Activated CD4-positive, alpha-beta T cell treated with anti-CD3 and anti-CD28 coated beads, Interleukin-2, Interleukin-4, amounts not matched to agents 100 ng/mL and 50 ng/mL, durations not matched to agents 16 hours and 8 hours (primary cell): ENCODE measurements around the gene CTNNA2.

Experiments used
- DNase-seq: peaks from one replicate; pipeline ENCODE4 v3.0.0-alpha.2; 2020; ENCODE audit warnings: low spot score

CTNNA2 gene

DNA sequence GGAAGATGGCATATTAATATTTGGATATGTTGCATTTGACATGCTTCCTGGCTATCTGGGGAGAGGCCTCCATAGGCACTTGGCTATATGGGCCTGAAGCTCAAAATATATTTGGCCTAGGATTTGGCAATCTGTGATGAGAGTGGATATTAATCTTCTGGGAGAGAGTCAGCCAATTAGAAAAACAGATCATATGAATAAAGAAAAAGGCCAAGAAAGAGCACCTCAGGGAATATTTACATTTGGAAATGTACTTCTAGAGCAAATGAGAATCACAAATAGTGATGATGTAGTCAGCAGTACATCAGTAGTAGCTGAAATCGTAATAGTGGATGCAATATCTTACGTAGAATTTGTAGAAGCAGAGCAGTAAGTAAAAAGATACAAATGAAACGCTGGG, 277.0 kb downstream of the CTNNA2 start:
- no peak for DNase-seq

DNA sequence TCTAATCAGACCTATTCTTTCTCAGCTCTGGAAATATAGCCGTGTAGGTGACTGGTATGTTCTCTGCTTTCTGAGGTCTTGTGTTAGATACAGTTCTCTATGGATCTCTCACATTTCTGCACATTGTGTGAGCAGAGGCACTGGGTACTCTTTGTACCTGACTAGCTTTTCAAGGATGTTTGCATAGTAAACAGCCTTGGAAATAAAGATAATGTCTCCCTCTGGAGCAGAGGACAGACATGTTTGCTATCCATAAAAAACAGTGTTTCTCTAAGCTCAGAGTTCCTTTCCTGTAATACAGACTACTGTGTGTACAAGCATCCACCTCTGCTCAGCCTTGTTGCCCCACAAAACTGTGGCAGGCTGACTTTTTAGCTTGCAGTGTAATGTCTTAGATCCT, 279.2 kb downstream of the CTNNA2 start:
- no peak for DNase-seq

DNA sequence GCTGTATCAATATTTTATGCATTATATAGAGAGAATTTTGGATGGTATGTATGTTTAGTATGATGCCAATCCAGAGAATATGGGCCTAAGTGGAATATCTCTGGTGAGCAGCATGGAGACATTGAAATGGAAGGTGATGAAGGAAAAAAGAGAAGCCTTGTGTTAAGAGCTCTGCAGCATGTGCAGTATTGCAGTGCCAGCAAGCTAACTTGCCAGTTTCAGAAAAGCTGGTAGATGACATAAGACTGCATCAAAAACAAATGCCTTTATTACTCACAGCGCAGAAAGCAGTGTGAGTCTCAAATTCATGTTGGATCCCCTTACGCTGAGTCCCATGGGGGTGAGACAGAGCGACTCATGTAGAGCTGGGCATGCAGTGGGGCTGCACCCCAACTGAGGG, 280.2 kb downstream of the CTNNA2 start:
- no peak for DNase-seq

DNA sequence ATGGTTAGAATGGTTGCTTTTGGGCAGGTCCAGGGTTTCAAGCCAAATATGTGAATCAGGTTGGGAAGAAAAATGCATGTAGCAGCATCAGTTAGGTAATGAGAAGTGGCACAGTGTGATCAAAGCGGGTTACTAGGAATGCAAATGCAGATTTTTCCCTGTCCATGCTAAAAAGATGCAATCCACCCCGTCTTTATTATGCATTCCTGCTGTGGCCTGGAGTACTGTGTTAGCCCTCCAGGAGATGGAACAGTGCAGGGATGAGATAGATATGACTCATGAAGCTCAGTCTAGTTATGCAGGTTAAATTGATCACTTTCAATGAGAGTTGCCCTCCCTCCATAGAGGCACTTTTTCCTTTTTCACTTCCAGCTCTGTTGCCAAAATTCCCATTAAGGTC, 283.8 kb downstream of the CTNNA2 start:
- DNase-seq, result no peak

DNA sequence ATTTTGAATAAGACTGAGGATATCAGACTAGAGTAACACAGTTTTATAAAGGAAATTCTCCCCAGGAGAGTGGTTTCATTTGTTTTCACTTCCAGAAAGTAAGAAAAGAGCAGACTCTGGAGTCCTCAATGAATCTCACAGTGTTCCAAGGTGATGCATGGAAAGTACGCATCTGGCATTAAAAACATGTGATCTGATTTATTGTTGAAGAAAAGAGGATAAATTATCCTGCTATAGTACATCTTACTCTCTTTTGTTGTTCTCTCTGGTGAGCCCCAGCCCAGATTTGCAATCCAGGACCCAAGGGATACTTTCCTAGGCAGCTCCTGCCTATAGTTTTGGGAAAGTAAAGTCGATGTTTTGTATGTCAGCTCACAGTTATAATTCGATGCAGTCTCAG, 285.9 kb downstream of the CTNNA2 start:
- no peak for DNase-seq

DNA sequence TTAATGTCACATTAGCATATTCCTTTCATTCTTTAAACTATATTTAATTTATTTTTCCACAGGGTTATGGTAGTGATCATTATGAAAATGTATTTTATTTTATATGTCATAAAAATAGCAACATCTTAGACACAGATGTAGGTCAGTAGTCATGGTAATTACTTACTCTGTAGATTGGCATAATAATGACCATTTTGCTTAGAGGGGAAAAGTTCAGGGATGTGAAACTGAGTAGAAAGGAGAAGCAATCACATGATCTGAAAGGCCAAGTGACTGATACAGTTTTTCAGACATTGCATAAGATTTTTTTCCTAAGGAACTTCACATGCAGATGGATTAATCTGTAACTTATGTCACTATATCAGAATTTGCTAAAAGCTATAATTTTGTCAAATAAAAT, 286.9 kb downstream of the CTNNA2 start:
- DNase-seq, result no peak

DNA sequence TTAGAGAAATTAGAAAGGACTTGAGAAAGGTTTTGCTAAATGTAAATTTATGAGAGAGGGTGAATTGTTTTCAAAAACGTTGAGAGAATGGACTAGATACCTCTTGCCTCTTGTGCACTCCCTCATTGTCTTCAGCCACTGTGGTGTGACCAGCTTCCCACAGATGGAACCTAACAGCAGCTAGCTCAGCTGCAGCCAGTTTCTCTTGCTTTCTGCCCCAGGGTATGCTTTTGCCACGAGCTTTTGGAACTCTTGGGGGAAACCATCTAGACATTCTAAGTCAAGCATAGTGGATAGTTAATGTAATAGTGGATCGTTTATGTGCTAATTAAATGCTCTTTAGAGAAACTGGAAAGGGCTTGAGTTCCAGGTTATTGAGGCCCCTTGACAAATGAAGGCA, 288.2 kb downstream of the CTNNA2 start:
- no peak for DNase-seq

DNA sequence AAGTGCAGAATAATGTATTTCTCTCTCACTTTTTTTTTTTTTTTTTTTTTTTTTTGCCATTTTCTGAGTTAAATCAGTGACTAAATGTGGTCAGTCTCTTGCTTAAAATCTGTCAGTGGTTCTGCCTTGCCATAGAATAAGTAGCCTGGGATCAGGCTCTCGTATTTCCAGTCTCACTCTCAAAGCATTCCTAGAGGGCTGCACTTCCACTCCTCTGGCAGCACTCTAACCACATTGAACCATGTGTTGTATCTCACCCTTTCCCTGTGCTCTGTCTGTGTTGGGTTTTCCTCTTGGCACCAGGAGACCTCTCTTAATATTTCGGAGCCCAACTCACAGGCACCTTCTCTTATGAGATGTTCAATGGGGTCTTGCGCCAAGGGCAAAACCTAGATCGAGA, 304.4 kb downstream of the CTNNA2 start:
- no peak for DNase-seq

DNA sequence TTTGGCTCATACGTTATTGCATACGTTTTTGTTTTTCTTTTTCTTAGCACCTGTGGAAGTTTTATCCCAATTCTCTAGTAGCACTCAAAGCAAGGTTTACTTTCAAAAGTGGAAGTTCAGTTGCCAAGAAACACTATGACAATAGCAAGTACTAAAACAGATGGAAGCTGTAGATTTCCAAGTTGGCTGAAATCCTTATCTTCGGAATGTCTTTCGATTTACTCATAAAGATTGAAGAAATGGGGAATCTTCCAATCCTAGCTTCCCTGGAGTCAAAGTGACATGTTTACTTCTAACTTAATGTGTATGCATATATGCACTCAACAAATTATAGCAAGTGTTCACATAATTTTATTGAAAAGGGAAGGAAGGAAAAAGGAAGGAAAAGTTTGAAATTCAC, 307.4 kb downstream of the CTNNA2 start:
- no peak for DNase-seq

DNA sequence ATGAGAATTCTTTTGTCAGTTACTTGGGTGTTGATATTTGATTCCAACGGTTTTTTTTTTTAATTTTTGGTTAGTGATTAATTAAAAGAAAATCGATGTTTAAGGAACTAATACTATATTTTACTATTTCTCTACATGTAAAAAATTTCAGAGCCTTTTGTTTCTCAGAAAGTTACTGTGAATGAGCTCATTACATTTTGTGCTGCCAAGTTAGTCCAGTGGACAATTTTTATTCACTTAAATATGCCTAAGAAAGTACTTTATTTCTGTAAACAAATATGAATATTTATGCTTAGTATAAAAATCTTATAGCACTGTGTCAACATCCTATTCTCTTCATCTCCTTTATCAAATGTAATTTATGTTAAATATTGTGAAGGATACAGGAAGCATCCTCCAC, 309.3 kb downstream of the CTNNA2 start:
- no peak for DNase-seq

DNA sequence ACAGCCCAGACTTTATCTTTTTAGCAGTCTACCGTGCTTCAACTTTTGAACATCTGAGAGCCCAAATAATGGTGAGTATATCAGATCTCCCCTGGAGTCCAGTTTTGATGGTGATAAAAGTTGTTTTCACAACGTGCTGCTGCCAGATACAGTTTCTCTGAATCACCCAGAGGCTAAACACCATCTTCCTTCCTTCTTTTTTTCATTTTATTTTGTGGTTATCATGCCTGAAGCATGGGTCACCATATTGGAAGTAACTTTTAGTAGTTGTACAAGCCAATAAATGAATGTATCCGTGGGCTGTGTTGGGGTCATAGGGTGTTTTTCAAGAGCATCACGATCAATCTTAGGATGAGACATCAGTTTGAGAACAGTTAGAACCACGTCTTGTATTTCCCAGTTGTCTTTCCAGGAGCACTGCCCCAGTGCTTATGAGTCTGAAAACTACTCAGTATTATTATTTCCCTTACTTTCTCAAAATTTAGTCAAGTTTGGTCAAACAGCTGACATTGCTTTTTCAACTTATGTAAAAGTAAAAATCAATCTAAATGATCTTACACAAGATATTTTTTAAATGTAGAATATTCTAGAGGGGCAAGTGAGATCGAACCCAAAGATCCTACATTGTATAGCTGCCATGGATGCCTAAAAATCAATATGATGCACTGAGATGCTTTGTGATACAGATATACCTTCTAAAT, 311.4 kb downstream of the CTNNA2 start:
- DNase-seq, result no peak

DNA sequence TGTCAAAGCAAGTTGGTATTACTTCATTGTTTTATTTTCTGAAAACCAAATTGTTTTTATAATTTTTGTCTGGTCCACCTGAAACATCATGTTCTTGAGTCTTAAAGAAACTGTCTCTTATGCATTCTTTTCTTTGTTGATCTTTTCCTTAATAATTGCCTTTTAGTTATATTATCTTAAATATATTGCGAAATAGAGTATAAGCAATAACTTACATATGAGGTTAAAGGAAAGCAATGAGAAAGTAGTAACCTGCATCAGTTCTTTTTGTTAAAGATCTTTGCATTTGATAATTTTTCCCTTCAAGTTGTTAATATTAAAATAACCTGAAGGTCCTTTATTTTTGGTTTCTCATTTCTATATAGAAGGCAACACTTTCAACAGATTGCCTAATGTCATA, 315.0 kb downstream of the CTNNA2 start:
- DNase-seq, result no peak

DNA sequence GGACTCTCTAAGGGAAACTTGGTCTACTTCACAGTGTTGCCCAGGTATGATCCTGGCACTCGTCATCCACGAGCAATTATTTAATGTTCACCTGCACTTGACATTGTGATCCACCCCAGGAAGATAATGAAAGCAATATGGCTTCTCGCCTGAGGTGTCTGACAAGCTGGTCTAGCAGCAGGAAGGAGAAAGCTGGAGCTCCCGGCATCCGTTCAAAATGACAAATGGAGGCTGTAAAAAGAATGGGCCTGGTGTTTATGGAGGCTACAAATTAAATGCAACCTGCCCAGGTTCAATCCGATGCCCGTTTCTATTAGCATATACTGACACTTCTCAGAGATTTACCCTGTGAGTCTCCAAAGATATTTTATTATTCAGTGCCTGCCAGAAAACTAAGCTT, 317.6 kb downstream of the CTNNA2 start:
- no peak for DNase-seq

DNA sequence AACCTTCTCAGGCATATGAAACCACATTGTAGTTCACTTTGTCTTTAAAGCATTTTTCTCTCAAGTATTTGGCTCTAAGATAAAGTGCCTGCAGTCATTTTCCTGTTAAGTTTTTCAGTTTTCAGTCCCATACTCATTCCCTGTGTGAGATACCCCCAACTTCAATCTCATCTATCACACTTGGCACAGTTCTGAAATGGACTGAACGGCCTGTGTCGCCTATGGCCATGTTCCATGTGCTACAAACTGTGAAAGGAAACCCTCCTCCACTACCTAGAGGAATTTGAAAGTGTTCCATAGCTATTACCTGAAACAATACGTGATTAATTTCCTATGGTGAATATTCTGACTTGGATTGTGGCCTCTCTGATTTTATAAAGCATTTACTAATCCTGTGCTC, 319.1 kb downstream of the CTNNA2 start:
- no peak for DNase-seq

DNA sequence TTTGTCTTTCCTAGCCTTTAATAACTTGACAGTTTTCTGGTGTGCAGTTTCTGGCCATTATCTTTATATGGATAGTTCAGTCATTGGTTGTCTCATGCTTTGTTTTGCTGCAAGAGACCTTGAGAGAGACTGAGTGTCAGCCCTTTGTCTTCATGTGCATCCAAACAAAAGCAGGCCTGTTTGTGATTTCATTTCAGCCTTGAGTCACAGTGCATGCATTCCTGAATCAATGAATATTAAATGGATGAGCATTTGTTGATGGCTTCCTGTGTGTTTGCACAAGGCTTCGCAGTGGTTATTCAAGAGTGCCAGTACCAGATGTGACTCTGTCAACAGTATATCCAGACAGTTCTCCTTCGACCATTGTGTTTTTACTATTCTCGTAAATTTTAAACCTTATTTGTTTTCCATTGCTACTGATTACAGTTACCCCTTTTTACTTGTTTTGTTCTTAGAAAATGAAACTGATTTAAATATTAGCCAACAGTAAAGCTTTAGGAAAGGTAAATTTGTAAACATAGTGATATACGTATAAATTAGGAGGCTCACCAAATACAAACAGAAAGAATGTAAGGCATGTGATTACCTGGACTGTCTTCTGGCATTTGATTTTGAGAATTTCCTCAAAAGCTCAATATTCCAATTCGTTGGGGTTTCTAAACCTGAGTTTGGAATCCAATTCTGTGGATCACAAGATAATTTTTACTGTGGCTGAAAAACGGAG, 319.8 kb downstream of the CTNNA2 start:
- no peak for DNase-seq

DNA sequence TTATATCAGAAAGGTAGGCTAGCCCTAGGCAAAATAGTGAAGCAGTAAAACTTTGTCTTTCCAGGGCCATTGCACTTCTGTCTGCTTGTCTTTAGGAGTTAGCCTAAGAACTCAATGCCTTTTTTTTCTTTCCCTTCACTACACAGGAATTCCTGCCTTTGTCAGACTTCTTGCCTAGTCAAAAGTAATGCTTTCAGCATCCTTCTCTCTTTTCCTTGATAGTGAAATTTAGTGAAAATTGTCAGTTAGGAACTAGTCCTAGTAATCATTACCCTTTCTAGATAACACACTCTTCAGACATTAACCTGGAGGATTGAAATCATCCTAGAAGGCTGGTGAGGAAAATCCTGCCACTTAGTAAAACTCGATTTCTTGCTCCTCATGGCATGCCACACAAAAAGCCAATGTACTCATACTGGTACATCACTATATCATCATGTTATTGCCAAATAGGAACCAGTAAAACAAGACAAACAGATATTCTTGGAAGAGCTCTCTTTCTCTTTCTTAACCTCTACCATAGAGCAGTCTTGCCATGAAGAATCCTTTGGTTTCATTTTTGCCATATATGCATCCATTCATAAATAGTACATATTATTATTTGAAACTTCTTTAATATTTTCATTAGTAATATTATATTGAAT, 320.5 kb downstream of the CTNNA2 start:
- no peak for DNase-seq

DNA sequence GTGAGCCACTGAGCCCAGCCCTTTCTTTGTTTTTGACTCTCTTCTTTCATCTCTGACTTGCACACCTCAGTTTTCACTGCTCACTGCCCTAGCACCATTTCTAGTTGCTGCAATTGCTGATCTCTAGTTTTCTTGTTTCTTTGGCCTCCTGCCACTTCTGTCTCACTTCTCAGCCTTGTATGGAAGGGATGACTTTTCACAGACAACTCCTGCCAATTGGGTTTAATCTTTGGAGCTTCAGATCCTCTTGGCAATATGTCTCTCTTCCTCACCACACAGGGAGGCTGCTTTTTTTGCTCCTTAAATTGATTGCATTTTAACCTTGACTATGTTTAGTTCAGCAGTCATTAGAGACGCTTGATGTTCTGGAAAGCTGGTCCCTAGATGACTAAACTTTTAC, 323.1 kb downstream of the CTNNA2 start:
- no peak for DNase-seq

DNA sequence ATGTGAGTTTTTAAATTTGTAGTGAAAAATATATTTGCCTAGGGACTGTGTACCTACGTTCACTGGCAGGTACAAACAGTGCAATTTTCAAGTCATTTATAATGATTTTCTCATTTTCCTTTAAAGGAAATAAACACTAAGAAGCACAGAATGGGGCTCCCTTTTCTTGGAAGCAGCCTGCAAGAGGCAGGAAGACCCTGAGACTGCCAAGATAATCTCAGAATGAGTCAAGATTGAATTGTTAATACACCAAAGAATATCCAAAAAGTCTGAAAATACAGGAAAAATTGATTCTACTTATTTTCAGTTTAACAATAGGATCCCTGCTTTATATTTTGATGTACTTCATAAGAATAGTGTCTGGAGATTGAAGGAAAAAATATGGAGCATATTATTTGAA, 331.2 kb downstream of the CTNNA2 start:
- no peak for DNase-seq

DNA sequence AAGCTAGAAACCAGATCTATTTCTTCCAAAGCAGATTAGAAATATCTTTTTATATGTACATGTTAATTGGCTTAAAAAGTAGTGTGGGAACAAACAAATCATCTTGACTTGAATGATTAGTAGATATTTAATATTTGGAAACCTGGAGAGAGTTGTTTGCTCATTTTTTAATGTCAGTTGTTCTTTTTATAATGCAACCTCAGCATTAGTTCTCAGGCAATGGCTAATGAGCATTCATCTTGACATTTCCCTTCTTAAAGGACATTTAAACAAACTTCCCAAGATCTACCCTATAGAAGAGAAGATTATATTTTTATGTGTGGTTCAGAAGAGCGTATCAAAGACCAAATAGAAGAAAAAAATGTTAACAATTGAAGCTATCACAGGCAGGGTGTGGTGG, 334.0 kb downstream of the CTNNA2 start:
- no peak for DNase-seq

DNA sequence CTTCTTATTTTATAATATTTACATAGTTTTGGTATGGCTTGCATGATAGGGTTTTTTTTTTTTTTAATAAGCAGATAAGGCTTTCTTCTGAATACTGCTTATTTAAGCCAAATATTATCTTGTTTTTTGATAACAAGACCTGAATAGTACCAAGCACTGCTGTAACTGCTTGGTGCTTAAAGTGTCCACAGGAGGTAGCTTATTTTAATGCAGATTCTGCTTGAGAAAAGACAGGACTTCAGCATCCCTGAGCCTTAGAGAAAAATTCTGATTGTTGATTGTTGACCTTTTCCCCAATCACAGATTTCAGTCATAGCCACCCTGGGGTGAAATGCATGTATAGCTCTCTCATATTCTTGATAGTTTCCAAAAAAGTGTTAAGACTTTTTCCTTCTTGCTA, 336.4 kb downstream of the CTNNA2 start:
- no peak for DNase-seq

DNA sequence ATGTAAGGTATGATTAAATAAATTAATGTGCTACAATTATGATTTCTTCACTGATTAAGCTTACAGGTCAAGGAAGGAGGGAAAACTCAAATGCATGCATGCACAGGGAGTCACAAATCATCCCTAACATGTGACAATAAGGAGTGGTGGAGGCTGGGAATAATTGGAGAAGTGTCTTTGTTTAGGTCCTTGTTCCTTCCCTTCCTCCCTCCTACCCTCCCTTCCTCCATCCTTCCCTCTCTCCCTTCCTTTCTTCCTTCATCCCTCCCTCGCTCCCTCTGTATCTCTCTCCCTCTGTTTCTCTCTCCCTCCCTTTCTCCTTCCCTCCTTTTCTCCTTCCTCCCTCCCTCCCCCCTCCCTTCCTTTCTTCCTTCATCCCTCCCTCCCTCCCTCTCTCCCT, 337.1 kb downstream of the CTNNA2 start:
- DNase-seq, result no peak

DNA sequence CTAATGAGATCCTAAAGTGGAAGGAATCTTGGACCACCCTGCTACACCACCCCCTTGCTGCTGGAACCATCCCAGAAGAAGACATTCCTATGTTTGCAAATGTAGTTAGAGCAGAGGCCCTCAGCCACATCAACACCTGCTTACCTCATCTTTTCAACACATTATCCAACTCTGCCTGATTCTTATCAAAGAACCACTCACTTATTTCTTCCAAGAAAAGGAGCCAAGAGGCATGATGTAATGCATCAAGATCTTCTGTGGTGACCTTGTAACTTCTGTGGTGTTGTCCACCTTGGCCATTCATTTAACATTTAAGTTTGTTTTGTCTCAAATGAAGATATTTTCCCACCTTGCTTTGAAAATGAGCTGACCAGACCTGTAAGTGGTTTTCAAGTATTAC, 338.1 kb downstream of the CTNNA2 start:
- no peak for DNase-seq

DNA sequence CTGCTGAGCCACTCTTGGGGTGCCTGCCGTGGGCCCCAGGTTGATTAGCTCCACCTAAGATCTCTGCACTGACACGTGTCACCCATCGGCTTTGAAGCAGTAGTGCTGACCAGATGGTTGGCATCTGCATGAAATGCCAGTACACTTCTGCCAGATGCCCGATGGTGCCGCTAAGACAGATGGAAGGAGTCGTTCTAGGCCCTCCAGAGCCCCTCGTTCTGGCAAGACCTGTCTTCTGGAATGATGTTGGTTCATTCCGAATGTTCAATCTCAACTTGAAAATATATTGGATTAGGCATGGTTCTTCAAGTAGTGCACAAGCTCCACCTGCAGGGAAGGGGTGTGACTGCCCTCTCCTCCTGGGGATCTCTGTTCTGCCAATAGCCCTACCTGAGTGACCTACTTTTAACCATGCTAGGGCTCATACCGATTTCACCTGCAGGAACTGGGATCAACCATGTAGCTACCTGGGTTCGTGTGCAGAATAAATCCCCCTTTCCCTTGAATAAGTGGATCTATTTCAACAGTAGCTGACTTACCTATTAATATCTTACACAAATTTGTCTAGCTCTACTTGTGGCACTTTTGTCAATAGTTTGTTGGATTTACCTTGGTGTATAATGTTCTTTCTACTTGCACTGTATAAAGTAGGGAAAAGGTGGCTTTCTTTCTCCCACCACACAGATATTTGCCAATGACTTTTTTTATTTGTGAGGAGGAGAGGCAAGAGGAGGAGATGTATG, 342.6 kb downstream of the CTNNA2 start:
- DNase-seq, result no peak
